Omental fat pad (tissue), 4 donors: ENCODE results near the gene FGFBP1. TPM values are rescaled to one million over a fixed set of nuclear protein-coding genes. Genes with fewer than 3 reads are reported as not detected.
A peak's percentile ranks its signal among the peaks of the same experiment; 100 is the strongest.

Source experiments
- ATAC-seq: fragments of 150-250 bp; one replicate; pipeline ENCODE4 v1.9.1; 2016; ENCODE audit warnings: mild to moderate bottlenecking, moderate library complexity; ENCODE audit not compliant: low FRiP score
- DNase-seq: peaks from one replicate; pipeline ENCODE4 v3.0.0-alpha.2; 2019; ENCODE audit warnings: low spot score
- total RNA-seq, 4 donors: library from RNA; depleted of rRNA; stranded (reverse); fragments of >200 nt; gene quantifications; one replicate each; pipeline ENCODE4 v1.1.0, GENCODE V29; 2016
- TF ChIP-seq, protein P1 (sequence below), 3 donors: fragments of 450-650 bp; IDR thresholded peaks; one replicate each; pipeline ENCODE4 v1.5.1; 2016 to 2017; ENCODE audit warnings: antibody characterized with exemption in 3 of 3, mild to moderate bottlenecking in 3 of 3, moderate library complexity in 2 of 3

FGFBP1 gene
- total RNA-seq, 4 donors from 2014 or later, result 0.50 to 25.8 (median 1.9) TPM

- DNase-seq (no peak), ATAC-seq (peak; percentile 84)
- TF ChIP-seq, protein P1, sequence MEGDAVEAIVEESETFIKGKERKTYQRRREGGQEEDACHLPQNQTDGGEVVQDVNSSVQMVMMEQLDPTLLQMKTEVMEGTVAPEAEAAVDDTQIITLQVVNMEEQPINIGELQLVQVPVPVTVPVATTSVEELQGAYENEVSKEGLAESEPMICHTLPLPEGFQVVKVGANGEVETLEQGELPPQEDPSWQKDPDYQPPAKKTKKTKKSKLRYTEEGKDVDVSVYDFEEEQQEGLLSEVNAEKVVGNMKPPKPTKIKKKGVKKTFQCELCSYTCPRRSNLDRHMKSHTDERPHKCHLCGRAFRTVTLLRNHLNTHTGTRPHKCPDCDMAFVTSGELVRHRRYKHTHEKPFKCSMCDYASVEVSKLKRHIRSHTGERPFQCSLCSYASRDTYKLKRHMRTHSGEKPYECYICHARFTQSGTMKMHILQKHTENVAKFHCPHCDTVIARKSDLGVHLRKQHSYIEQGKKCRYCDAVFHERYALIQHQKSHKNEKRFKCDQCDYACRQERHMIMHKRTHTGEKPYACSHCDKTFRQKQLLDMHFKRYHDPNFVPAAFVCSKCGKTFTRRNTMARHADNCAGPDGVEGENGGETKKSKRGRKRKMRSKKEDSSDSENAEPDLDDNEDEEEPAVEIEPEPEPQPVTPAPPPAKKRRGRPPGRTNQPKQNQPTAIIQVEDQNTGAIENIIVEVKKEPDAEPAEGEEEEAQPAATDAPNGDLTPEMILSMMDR (IDR thresholded peaks at IDR 0.05), result no peak
Observed at GRCh38 chr4:15913631-15913970, 24.9 kb downstream of the FGFBP1 start.

DNA sequence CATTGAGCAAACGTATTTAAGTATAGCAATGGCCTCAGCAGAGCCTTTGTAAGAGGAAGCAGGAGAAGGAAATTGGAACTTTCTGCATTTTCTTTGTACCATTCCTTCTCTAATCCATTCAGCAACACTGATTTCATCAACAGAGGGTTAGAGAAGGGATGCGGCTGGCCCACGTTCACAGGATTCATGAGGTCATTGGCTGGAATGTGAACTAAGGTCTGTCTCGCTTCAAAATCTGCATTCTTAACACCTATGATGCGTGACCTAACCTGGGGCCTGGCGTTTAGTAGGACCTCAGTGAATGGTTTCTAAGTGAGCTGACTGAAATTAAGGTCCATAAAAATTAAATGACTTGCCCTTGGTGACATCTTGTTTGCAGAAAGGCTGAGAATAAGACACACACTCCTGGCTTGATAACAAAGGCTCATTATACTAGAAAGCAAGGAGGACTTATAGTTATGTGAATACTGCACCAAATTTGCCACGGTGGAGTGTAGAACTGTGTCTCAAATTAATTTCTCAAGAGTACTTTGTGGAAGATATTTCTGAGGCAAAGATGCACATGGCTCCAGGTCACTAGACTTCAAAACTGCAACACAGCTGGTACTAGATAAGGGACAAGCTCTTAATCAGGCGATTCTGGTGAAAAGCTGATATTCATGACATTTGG lies 25.4 kb downstream of the FGFBP1 start:
- ATAC-seq, result no peak
- TF ChIP-seq, protein P1 (IDR thresholded peaks at IDR 0.05), result no peak
- DNase-seq, result no peak

- TF ChIP-seq, protein P1 (IDR thresholded peaks at IDR 0.05), result no peak
- no peak for DNase-seq
- ATAC-seq, result no peak
Observed at GRCh38 chr4:15912236-15912635, 26.3 kb downstream of the FGFBP1 start.

GRCh38 chr4:15910155-15910940 lies 28.2 kb downstream of the FGFBP1 start:
- ATAC-seq, result no peak
- no peak for DNase-seq
- TF ChIP-seq, protein P1 (IDR thresholded peaks at IDR 0.05), result no peak

DNA sequence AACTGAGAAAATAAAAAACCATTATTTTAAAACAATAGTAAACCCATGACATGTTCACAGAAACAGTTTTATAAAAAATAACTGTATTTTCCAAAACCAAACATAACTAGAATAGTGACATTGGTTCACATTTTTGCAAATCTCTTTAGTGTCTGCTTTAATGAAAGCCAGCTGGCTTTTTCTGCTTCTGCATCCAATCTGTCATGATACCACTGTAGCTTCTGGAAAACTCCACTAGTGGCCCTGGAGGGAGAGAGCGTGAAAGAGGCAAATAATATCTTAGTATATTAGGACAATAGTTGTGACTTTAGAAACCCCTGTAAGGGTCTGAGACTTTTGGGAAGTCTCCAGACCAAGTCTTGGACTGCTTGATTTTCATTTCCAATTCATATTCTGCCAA lies 31.1 kb downstream of the FGFBP1 start:
- DNase-seq (no peak), ATAC-seq (no peak)
- TF ChIP-seq, protein P1 (IDR thresholded peaks at IDR 0.05), result no peak

GRCh38 chr4:15906020-15906443 lies 32.5 kb downstream of the FGFBP1 start:
- peak; percentile 79 for ATAC-seq
- TF ChIP-seq, protein P1 (IDR thresholded peaks at IDR 0.05), result no peak
- no peak for DNase-seq

- DNase-seq (no peak), ATAC-seq (no peak)
- TF ChIP-seq, protein P1 (IDR thresholded peaks at IDR 0.05), result no peak
Observed at GRCh38 chr4:15902746-15903145, 35.8 kb downstream of the FGFBP1 start.
